Adrenal gland (tissue), 5 donors: ENCODE measurements around the gene ERAP2.

Experiments used
- POLR2A ChIP-seq, 2 donors: fragments of 450-650 bp; IDR thresholded peaks; one replicate each; pipeline ENCODE4 v1.6.1; 2017; ENCODE audit warnings: antibody characterized with exemption in 2 of 2, mild to moderate bottlenecking in 2 of 2, moderate library complexity in 1 of 2
- TF ChIP-seq, protein P1 (sequence below), 6 experiments: fragments of 450-650 bp in 4 of 6; fragments of 200-600 bp in 2 of 6; sonication (generic) in 1 of 6; IDR thresholded peaks; 1 replicate in 5 of 6; 2 replicates in 1 of 6; pipeline versions ENCODE4 v1.5.1 to v1.8.0; 2016 to 2021; ENCODE audit warnings: antibody characterized with exemption in 6 of 6, mild to moderate bottlenecking in 2 of 6, moderate library complexity in 1 of 6
- donor health status: DM: no; HTN: no; CAD: no.

DNA sequence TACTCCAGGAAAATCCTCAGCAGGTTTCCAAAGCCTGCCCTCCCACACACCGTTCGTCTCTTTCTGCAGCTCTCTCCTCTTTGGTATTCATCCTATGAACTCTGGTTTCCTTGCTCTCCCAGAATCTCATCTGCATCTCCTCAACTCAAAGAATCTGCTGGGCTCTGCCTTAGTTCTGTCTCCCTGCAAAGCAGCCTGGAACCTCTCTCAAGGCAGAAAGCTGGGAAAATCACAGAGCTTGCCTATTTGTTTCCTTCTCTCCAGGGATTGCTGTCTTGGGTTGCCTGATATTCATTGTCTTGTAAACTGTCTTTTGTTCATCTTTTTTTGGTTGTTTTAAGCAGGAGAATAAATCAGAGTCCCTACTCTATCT is 5.3 kb upstream of the ERAP2 start:
- TF ChIP-seq, protein P1, sequence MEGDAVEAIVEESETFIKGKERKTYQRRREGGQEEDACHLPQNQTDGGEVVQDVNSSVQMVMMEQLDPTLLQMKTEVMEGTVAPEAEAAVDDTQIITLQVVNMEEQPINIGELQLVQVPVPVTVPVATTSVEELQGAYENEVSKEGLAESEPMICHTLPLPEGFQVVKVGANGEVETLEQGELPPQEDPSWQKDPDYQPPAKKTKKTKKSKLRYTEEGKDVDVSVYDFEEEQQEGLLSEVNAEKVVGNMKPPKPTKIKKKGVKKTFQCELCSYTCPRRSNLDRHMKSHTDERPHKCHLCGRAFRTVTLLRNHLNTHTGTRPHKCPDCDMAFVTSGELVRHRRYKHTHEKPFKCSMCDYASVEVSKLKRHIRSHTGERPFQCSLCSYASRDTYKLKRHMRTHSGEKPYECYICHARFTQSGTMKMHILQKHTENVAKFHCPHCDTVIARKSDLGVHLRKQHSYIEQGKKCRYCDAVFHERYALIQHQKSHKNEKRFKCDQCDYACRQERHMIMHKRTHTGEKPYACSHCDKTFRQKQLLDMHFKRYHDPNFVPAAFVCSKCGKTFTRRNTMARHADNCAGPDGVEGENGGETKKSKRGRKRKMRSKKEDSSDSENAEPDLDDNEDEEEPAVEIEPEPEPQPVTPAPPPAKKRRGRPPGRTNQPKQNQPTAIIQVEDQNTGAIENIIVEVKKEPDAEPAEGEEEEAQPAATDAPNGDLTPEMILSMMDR (IDR thresholded peaks at IDR 0.05) = no peak
- no peak for TF ChIP-seq POLR2A (IDR thresholded peaks at IDR 0.05)
